Esophagus squamous epithelium (tissue), 4 donors: ENCODE measurements around the gene COMMD9.

Experiments
- POLR2A ChIP-seq, 4 donors: fragments of 450-650 bp; IDR thresholded peaks; one replicate each; pipeline ENCODE4 v1.6.1; 2017; ENCODE audit warnings: antibody characterized with exemption in 4 of 4, mild to moderate bottlenecking in 4 of 4, moderate library complexity in 3 of 4
- TF ChIP-seq, protein P1 (sequence below), 6 experiments: fragments of 450-650 bp in 4 of 6; fragments of 200-600 bp in 2 of 6; sonication (generic) in 2 of 6; IDR thresholded peaks; one replicate each; pipeline ENCODE4 v1.5.1; 2016 to 2019; ENCODE audit warnings: antibody characterized with exemption in 6 of 6, mild to moderate bottlenecking in 4 of 6, moderate library complexity in 4 of 6

DNA sequence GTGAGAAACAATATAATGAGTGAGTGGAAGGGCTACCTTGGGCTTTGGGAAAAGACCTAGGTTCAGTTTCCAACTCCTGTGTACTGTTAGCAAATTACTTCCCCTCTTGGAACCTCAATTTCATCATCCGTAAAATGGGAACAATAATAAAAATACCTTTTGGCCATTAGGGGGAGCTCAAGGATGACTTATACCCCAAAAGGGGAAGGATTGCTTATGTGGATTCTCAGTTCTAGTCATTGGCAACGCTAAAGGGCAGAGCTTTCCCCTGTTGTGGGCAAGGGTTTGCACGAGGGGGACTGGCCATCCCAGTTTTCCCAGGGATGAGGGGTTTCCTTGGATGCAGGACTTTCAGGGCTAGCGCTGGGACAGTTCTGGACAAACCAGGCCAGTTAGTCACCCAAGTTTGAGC is 3.1 kb upstream of the COMMD9 start:
- TF ChIP-seq, protein P1, sequence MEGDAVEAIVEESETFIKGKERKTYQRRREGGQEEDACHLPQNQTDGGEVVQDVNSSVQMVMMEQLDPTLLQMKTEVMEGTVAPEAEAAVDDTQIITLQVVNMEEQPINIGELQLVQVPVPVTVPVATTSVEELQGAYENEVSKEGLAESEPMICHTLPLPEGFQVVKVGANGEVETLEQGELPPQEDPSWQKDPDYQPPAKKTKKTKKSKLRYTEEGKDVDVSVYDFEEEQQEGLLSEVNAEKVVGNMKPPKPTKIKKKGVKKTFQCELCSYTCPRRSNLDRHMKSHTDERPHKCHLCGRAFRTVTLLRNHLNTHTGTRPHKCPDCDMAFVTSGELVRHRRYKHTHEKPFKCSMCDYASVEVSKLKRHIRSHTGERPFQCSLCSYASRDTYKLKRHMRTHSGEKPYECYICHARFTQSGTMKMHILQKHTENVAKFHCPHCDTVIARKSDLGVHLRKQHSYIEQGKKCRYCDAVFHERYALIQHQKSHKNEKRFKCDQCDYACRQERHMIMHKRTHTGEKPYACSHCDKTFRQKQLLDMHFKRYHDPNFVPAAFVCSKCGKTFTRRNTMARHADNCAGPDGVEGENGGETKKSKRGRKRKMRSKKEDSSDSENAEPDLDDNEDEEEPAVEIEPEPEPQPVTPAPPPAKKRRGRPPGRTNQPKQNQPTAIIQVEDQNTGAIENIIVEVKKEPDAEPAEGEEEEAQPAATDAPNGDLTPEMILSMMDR (IDR thresholded peaks at IDR 0.05): peak; percentile 12 to 68 (median 51)
- TF ChIP-seq POLR2A (IDR thresholded peaks at IDR 0.05): no peak
